ENCODE results near the gene LHFPL3. TPM values are rescaled to one million over a fixed set of nuclear protein-coding genes. Genes with fewer than 3 reads are reported as not detected.

Gene LHFPL3
- polyA plus RNA-seq, 1 of the 3 experiments (the other 2 are of a cell fraction), result not detected

DNA sequence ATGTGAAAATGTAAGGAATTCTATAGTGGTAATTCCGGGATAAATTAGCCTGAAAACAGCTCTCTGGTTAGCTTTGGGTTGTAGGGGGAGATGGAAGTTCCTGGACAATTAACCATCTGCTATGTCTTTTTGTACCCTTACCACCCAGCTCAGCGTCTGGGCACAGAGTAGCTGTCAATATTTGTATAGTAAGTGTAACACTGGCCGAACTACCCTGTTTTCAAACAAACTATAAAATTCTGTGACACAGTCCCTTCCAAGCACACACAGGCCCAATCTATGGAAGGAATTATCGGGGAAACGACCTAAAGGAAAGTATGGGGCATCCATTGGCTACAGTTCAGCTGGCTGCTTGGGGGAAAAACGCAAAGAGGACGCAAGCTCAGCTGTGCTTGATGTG is 869 bp upstream of the LHFPL3 start:
- Histone ChIP-seq H3K9ac (no peak overlapping the region), H3K27me3 (ENCODE audit: insufficient read depth) (peaks cover 43% of the 10 kb centered on the region), H2AFZ (ENCODE audit: low read depth) (no peak overlapping the region)

GRCh38 chr7:104327938-104328295 is 486 bp upstream of the LHFPL3 start:
- Histone ChIP-seq H3K4me2 (peak overlapping the region; percentile 82), H3K27me3 (ENCODE audit: insufficient read depth) (peaks cover 43% of the 10 kb centered on the region), H3K4me3 (ENCODE audit: low read depth in 2 of 2, low read length in 1 of 2) (peak overlapping the region in 1 of 2 experiments; percentile 57; a peak in 3 of 4 replicates), H3K9me2 (no peaks in the 10 kb centered on the region), H3K4me1 (ENCODE audit: control insufficient read depth in 1 of 2, insufficient read depth in 2 of 2, low read depth in 1 of 2, low read length in 1 of 2) (peaks cover 0 to 5% of the 10 kb centered on the region in 2 experiments; a peak in 1 of 4 replicates), H3K9me3 (no peaks in the 10 kb centered on the region), H2AFZ (ENCODE audit: low read depth) (no peak overlapping the region), H3K27ac (ENCODE audit: low read depth in 2 of 2, low read length in 1 of 2) (no peak overlapping the region), H3K9ac (no peak overlapping the region), H3K79me2 (ENCODE audit: insufficient read depth) (no peaks in the 10 kb centered on the region), H4K20me1 (ENCODE audit: insufficient read depth) (no peaks in the 10 kb centered on the region), H3F3A (replicated peaks; ENCODE audit: insufficient read depth) (no peaks in the 10 kb centered on the region), H3K36me3 (replicated peaks in 1 of 2; ENCODE audit: control insufficient read depth in 1 of 2, insufficient read depth in 2 of 2, low read length in 1 of 2) (no peaks in the 10 kb centered on the region)
- no peak for DNase-seq
- 2% methylated on average over 10 of the region's 13 CpGs for WGBS (ENCODE audit: low lambda C conversion rate)
- CTCF ChIA-PET, result interaction anchor here (0.6 to 1.0 kb wide), 3 partner anchors 13 to 35 kb away, joined by 3 to 5 read pairs (median 3); no protein-coding TSS in a partner anchor
- POLR2A ChIA-PET, result no interaction called here
- no peak for TF ChIP-seq SIN3A (IDR thresholded peaks at IDR 0.05; ENCODE audit: borderline replicate concordance, low read depth, low read length)
- no peak for TF ChIP-seq FOSL2 (IDR thresholded peaks at IDR 0.05; ENCODE audit: borderline replicate concordance, low read depth)
- no peak for TF ChIP-seq NFIC (IDR thresholded peaks at IDR 0.05; ENCODE audit: borderline replicate concordance)
- TF ChIP-seq, protein P1, sequence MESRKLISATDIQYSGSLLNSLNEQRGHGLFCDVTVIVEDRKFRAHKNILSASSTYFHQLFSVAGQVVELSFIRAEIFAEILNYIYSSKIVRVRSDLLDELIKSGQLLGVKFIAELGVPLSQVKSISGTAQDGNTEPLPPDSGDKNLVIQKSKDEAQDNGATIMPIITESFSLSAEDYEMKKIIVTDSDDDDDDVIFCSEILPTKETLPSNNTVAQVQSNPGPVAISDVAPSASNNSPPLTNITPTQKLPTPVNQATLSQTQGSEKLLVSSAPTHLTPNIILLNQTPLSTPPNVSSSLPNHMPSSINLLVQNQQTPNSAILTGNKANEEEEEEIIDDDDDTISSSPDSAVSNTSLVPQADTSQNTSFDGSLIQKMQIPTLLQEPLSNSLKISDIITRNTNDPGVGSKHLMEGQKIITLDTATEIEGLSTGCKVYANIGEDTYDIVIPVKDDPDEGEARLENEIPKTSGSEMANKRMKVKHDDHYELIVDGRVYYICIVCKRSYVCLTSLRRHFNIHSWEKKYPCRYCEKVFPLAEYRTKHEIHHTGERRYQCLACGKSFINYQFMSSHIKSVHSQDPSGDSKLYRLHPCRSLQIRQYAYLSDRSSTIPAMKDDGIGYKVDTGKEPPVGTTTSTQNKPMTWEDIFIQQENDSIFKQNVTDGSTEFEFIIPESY (IDR thresholded peaks at IDR 0.05; ENCODE audit: borderline replicate concordance, low read depth), result no peak
- no peak for TF ChIP-seq USF1 (IDR thresholded peaks at IDR 0.05; ENCODE audit: borderline replicate concordance, low read depth)
- no peak for TF ChIP-seq TAF1 (IDR thresholded peaks at IDR 0.05; ENCODE audit: borderline replicate concordance, low read depth, low read length)
- TF ChIP-seq TCF12 (IDR thresholded peaks at IDR 0.05), result no peak
- no peak for TF ChIP-seq RCOR1 (IDR thresholded peaks at IDR 0.05; ENCODE audit: low read length)
- TF ChIP-seq POLR2AphosphoS5 (IDR thresholded peaks at IDR 0.05; ENCODE audit: low read depth, low read length), result no peak

More for the DNA sequence above, 869 bp upstream of the LHFPL3 start:
- Histone ChIP-seq H3K4me3 (ENCODE audit: low read depth in 2 of 2, low read length in 1 of 2) (no peak overlapping the region), H3K27ac (ENCODE audit: low read depth in 2 of 2, low read length in 1 of 2) (no peak overlapping the region), H3K9me3 (no peaks in the 10 kb centered on the region), H4K20me1 (ENCODE audit: insufficient read depth) (no peaks in the 10 kb centered on the region), H3K9me2 (no peaks in the 10 kb centered on the region), H3K36me3 (replicated peaks in 1 of 2; ENCODE audit: control insufficient read depth in 1 of 2, insufficient read depth in 2 of 2, low read length in 1 of 2) (no peaks in the 10 kb centered on the region), H3K4me1 (ENCODE audit: control insufficient read depth in 1 of 2, insufficient read depth in 2 of 2, low read depth in 1 of 2, low read length in 1 of 2) (peaks cover 0 to 5% of the 10 kb centered on the region in 2 experiments; a peak in 1 of 4 replicates), H3K79me2 (ENCODE audit: insufficient read depth) (no peaks in the 10 kb centered on the region), H3K4me2 (no peak overlapping the region), H3F3A (replicated peaks; ENCODE audit: insufficient read depth) (no peaks in the 10 kb centered on the region)
- ChIA-PET CTCF (interaction anchor here (0.9 kb wide), 1 partner anchor 13 kb away, joined by 3 read pairs; no protein-coding TSS in a partner anchor), POLR2A (no interaction called here)
- DNase-seq, result no peak
- TF ChIP-seq NFIC (IDR thresholded peaks at IDR 0.05; ENCODE audit: borderline replicate concordance) (no peak), RFX5 (IDR thresholded peaks at IDR 0.05; ENCODE audit: low read length) (no peak), NRF1 (IDR thresholded peaks at IDR 0.05; ENCODE audit: low read depth, low read length) (no peak), CHD2 (IDR thresholded peaks at IDR 0.05; ENCODE audit: low read length, partially characterized antibody) (no peak), MEF2A (IDR thresholded peaks at IDR 0.05; ENCODE audit: borderline replicate concordance, low read depth) (no peak), YY1 (IDR thresholded peaks at IDR 0.05; ENCODE audit: low read depth) (no peak), EZH2phosphoT487 (IDR thresholded peaks at IDR 0.05; ENCODE audit: borderline replicate concordance, low read depth) (no peak)
- TF ChIP-seq, protein P1 (IDR thresholded peaks at IDR 0.05; ENCODE audit: borderline replicate concordance, low read depth), result no peak
- WGBS (ENCODE audit: low lambda C conversion rate), result 9% methylated on average over 7 of the region's 7 CpGs

Data from SK-N-SH (cell line).